ENCODE results near the gene SLC7A1. TPM values are rescaled to one million over a fixed set of nuclear protein-coding genes. Genes with fewer than 3 reads are reported as not detected.

Gene SLC7A1
- total and polyA plus RNA-seq, 3 experiments from 2014 or later: 7.2 to 161 (median 152) TPM

DNA sequence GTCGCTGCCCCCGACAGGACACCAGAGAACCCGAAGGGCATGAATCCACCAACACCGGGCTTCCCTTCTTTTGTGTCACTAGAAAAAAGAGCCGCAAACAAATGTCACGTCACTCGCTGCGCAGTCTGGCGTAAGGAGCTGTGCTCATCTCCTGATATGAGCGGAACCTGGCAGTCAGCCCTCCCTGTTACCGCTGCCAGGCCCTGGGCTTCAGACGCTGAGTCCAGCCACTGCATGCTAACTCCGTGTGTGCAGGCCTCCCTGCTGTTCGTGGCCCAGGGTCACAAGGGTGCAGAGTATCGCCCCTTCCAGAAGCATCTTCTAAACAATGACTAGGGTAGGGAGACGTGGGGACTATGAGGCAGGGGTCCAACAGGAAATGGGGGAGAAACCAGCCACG lies 71.3 kb downstream of the SLC7A1 start:
- Mint-ChIP-seq H3K27ac (no peak overlapping the region), H3K4me3 (no peak overlapping the region), H3K36me3 (peaks cover 1 to 82% (median 17%) of the 10 kb centered on the region in 3 donors), H3K4me1 (peaks cover 0 to 5% (median under 1%) of the 10 kb centered on the region in 3 donors), H3K9me3 (no peaks in the 10 kb centered on the region), H3K27me3 (peaks cover 0 to 1% of the 10 kb centered on the region in 2 donors)
- no peak for DNase-seq
- H3K27ac ChIP-seq (ENCODE audit: low read depth, low read length): no peak overlapping the region
- peaks cover 34% of the 10 kb centered on the region for H3K36me3 ChIP-seq (ENCODE audit: insufficient read depth, low read length)
- no peaks in the 10 kb centered on the region for H3K4me1 ChIP-seq (ENCODE audit: insufficient read depth, low read length)
- H3K4me3 ChIP-seq (ENCODE audit: low read length): no peak overlapping the region
- CTCF ChIA-PET: no interaction called here
- no peaks in the 10 kb centered on the region for H3K27me3 ChIP-seq (ENCODE audit: insufficient read depth, low read length, poor library complexity, severe bottlenecking)
- POLR2A ChIA-PET: no interaction called here
- no peaks in the 10 kb centered on the region for H3K9me3 ChIP-seq (ENCODE audit: low read length)

DNA sequence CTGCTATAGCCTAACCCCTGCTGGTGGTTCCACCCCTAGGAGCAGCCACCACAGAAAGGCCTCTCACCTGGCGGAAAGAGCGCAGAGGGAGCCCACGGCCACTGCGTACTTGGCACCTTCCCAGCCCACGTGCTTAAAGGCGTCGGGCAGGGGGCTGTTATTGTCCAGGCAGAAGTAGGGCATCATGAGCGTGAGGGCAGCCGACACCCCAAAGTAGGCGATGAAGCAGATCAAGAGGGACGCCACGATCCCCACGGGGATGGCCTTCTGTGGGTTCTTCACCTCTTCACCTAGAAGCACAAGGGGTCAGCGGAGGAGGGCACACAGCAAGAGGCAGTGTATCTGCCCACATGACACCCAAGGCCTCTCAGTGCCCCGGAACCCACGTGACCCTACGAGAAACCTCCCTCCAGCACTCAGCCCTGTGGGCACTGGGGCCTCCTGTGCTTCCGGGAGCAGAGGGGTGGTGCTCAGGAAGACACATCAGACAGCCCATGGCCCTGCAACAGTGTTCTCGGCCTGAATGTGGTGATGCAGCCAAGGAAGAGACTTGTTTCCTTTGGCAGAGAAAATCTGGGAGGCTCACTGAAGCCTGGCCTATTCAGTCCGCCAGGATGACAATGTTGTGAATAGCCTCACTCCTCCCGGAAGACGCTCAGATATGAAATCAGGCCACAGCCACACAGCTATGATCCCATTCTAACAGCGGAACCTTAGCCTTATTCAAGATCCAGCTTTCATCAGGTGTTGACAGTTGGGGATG lies 72.1 kb downstream of the SLC7A1 start:
- peaks cover 39% of the 10 kb centered on the region for H3K36me3 ChIP-seq (ENCODE audit: insufficient read depth, low read length)
- CTCF ChIA-PET: interaction anchor here (1.4 kb wide), 1 partner anchor 15 kb away, joined by 8 read pairs; no protein-coding TSS in a partner anchor

DNA sequence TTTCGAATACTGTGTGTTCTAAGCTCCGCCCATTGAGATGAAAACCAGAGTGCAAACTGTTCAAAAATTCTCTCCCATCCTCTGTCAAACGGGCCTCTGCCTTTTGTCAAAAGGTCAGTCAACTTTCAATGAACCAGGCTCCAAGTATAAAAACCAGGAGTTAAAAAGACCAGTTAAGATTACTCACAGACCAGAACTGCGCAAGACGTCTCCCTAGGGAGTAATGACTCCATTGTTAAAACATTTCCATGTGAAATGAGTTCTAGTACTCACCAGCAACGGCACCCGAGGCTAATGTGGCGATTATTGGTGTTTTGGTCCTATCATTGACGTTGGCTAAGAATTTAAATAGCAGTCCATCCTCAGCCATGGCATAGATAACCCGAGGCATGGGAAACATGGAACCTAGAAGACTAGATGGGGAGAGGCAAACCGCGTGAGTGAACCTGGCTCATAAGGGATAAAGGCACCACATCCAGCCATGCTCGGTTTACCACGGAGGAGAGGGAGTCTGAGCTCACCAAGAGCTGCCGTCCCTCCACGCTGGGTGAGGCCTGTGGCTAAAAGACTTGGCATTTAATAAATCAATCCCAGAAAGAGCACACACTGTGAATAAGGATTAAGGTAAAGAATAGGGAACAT lies 73.3 kb downstream of the SLC7A1 start:
- H3K4me1 ChIP-seq (ENCODE audit: insufficient read depth, low read length): no peaks in the 10 kb centered on the region
- H3K27ac ChIP-seq (ENCODE audit: low read depth, low read length): no peak overlapping the region
- H3K36me3 ChIP-seq (ENCODE audit: insufficient read depth, low read length): peaks cover 42% of the 10 kb centered on the region
- no peak overlapping the region for H3K4me3 ChIP-seq (ENCODE audit: low read length)
- CTCF ChIA-PET: interaction anchor here (1.4 kb wide), 1 partner anchor 14 kb away, joined by 8 read pairs; no protein-coding TSS in a partner anchor
- no peak overlapping the region for H3K4me3 Mint-ChIP-seq
- peaks cover 0 to 1% of the 10 kb centered on the region in 2 donors for H3K27me3 Mint-ChIP-seq
- H3K9me3 Mint-ChIP-seq: no peaks in the 10 kb centered on the region
- no peak overlapping the region for H3K27ac Mint-ChIP-seq
- POLR2A ChIA-PET: no interaction called here
- no peak for DNase-seq
- peaks cover 0 to 84% (median 22%) of the 10 kb centered on the region in 3 donors for H3K36me3 Mint-ChIP-seq
- H3K9me3 ChIP-seq (ENCODE audit: low read length): no peaks in the 10 kb centered on the region
- H3K4me1 Mint-ChIP-seq: no peaks in the 10 kb centered on the region
- H3K27me3 ChIP-seq (ENCODE audit: insufficient read depth, low read length, poor library complexity, severe bottlenecking): no peaks in the 10 kb centered on the region

More for the DNA sequence above, 72.1 kb downstream of the SLC7A1 start:
- no peak overlapping the region for H3K4me3 ChIP-seq (ENCODE audit: low read length)
- H3K27ac Mint-ChIP-seq: peak overlapping the region in 1 of 8 donors; percentile 21
- DNase-seq: no peak
- no peaks in the 10 kb centered on the region for H3K9me3 ChIP-seq (ENCODE audit: low read length)
- H3K9me3 Mint-ChIP-seq: no peaks in the 10 kb centered on the region
- H3K27me3 ChIP-seq (ENCODE audit: insufficient read depth, low read length, poor library complexity, severe bottlenecking): no peaks in the 10 kb centered on the region
- no peaks in the 10 kb centered on the region for H3K4me1 Mint-ChIP-seq
- no peaks in the 10 kb centered on the region for H3K4me1 ChIP-seq (ENCODE audit: insufficient read depth, low read length)
- H3K27me3 Mint-ChIP-seq: peaks cover 0 to 1% of the 10 kb centered on the region in 2 donors
- no peak overlapping the region for H3K27ac ChIP-seq (ENCODE audit: low read depth, low read length)
- peaks cover 0 to 84% (median 16%) of the 10 kb centered on the region in 3 donors for H3K36me3 Mint-ChIP-seq
- POLR2A ChIA-PET: no interaction called here
- H3K4me3 Mint-ChIP-seq: no peak overlapping the region

DNA sequence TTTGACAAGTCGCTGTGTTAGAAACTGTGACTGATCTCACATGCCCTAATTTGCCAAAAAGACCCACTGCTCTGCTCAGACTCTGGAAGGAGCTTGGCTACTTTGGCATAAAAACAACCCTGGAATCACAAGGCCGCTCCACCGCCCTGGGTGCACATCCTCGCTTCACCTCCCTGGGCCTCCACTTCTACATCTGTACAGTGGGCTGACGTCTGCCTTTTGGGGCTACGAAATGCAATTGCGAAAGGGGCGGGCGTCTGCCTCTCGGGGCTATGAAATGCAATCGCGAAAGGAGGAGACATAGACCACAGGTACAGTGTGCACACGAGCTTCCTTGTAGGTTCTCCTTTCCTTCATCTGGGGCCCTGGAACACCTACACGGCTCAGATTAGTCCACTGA lies 74.2 kb downstream of the SLC7A1 start:
- no peaks in the 10 kb centered on the region for H3K4me1 ChIP-seq (ENCODE audit: insufficient read depth, low read length)
- no peak overlapping the region for H3K4me3 ChIP-seq (ENCODE audit: low read length)
- Mint-ChIP-seq H3K27me3 (peaks cover 0 to 1% of the 10 kb centered on the region in 2 donors), H3K27ac (no peak overlapping the region), H3K4me3 (no peak overlapping the region), H3K36me3 (peaks cover 0 to 84% (median 19%) of the 10 kb centered on the region in 3 donors), H3K4me1 (no peaks in the 10 kb centered on the region), H3K9me3 (no peaks in the 10 kb centered on the region)
- H3K27ac ChIP-seq (ENCODE audit: low read depth, low read length): no peak overlapping the region
- CTCF ChIA-PET: no interaction called here
- H3K36me3 ChIP-seq (ENCODE audit: insufficient read depth, low read length): peaks cover 40% of the 10 kb centered on the region
- no peaks in the 10 kb centered on the region for H3K9me3 ChIP-seq (ENCODE audit: low read length)
- no peaks in the 10 kb centered on the region for H3K27me3 ChIP-seq (ENCODE audit: insufficient read depth, low read length, poor library complexity, severe bottlenecking)
- no peak for DNase-seq
- POLR2A ChIA-PET: no interaction called here

DNA sequence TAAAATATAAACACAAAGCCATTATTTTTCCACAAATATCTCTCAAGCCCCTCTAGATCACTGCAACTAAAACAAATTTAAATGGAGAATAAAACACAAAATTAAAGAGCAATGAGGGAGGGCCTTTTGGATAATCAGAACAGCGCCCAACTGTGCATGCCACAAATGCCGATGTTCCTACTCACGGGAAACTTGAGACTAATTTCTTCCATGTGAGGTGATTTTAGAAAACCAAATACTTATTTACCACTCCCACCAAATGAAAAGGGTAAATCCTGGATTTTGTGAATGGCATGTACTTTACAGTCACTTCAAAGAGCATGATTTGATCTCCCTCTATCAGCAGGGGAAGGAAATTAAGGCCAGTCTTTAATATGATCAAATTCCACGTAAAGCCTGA lies 74.8 kb downstream of the SLC7A1 start:
- Histone ChIP-seq H3K27me3 (ENCODE audit: insufficient read depth, low read length, poor library complexity, severe bottlenecking) (no peaks in the 10 kb centered on the region), H3K36me3 (ENCODE audit: insufficient read depth, low read length) (peaks cover 40% of the 10 kb centered on the region), H3K4me1 (ENCODE audit: insufficient read depth, low read length) (no peaks in the 10 kb centered on the region), H3K27ac (ENCODE audit: low read depth, low read length) (no peak overlapping the region), H3K9me3 (ENCODE audit: low read length) (no peaks in the 10 kb centered on the region), H3K4me3 (ENCODE audit: low read length) (no peak overlapping the region)
- no peak for DNase-seq
- no peaks in the 10 kb centered on the region for H3K4me1 Mint-ChIP-seq
- peaks cover 0 to 91% (median 22%) of the 10 kb centered on the region in 3 donors for H3K36me3 Mint-ChIP-seq
- ChIA-PET POLR2A (no interaction called here), CTCF (no interaction called here)
- no peak overlapping the region for H3K4me3 Mint-ChIP-seq
- no peaks in the 10 kb centered on the region for H3K9me3 Mint-ChIP-seq
- H3K27me3 Mint-ChIP-seq: peaks cover 0 to 1% of the 10 kb centered on the region in 2 donors
- H3K27ac Mint-ChIP-seq: no peak overlapping the region

DNA sequence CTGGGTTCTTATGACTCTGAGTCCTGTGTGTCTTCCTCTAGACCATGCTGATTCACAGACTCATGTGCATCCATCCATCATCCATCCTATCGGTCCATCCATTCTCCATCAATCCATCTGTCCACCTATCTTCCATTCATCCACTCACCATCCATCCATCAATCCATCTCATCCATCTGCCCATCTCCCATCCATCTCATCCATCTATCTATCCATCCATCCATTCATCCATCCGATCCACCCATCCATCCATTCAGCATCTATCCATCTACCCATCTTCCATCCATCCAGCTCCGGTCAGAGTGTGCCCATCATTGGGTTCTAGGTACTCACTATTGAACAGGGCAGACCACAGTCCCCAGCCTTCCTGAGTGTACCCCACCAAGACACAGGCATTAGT lies 75.6 kb downstream of the SLC7A1 start:
- H3K4me3 Mint-ChIP-seq: no peak overlapping the region
- peaks cover 0 to 91% (median 22%) of the 10 kb centered on the region in 3 donors for H3K36me3 Mint-ChIP-seq
- DNase-seq: no peak
- peaks cover 40% of the 10 kb centered on the region for H3K36me3 ChIP-seq (ENCODE audit: insufficient read depth, low read length)
- H3K27me3 ChIP-seq (ENCODE audit: insufficient read depth, low read length, poor library complexity, severe bottlenecking): no peaks in the 10 kb centered on the region
- no peak overlapping the region for H3K27ac ChIP-seq (ENCODE audit: low read depth, low read length)
- H3K9me3 ChIP-seq (ENCODE audit: low read length): no peaks in the 10 kb centered on the region
- peaks cover 0 to 1% of the 10 kb centered on the region in 2 donors for H3K27me3 Mint-ChIP-seq
- H3K4me1 Mint-ChIP-seq: no peaks in the 10 kb centered on the region
- H3K4me3 ChIP-seq (ENCODE audit: low read length): no peak overlapping the region
- H3K27ac Mint-ChIP-seq: peak overlapping the region in 1 of 8 donors; percentile 13
- ChIA-PET CTCF (interaction anchor here (3.6 kb wide), 1 partner anchor 12 kb away, joined by 27 read pairs; no protein-coding TSS in a partner anchor), POLR2A (no interaction called here)
- no peaks in the 10 kb centered on the region for H3K4me1 ChIP-seq (ENCODE audit: insufficient read depth, low read length)
- no peaks in the 10 kb centered on the region for H3K9me3 Mint-ChIP-seq

DNA sequence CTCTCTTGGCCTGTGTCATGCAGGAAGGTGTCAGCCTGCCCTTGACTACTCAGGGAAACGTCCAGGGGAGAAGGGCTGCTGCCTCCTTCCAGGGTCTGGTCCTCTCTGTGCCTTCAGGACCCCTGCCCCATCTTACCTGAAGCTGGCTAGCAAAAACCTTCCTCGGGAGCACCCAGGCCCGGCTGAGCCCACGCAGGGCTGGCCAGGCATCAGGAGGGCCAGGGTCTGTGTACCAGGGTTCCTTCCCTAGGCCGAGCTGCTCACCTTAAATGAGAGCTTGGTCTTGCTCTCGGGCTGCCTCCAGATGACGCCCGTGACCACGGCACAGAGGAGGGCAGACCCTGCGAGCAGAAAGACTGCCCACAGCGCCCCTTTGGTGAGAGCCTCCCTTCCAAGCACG lies 78.6 kb downstream of the SLC7A1 start:
- peaks cover 0 to 89% (median 27%) of the 10 kb centered on the region in 3 donors for H3K36me3 Mint-ChIP-seq
- no peaks in the 10 kb centered on the region for H3K27me3 ChIP-seq (ENCODE audit: insufficient read depth, low read length, poor library complexity, severe bottlenecking)
- H3K9me3 ChIP-seq (ENCODE audit: low read length): no peaks in the 10 kb centered on the region
- no peak overlapping the region for H3K4me3 Mint-ChIP-seq
- no peaks in the 10 kb centered on the region for H3K4me1 ChIP-seq (ENCODE audit: insufficient read depth, low read length)
- H3K4me1 Mint-ChIP-seq: no peaks in the 10 kb centered on the region
- no peak overlapping the region for H3K27ac Mint-ChIP-seq
- ChIA-PET CTCF (interaction anchor here (3.6 kb wide), 1 partner anchor 9 kb away, joined by 27 read pairs; no protein-coding TSS in a partner anchor), POLR2A (no interaction called here)
- no peak overlapping the region for H3K4me3 ChIP-seq (ENCODE audit: low read length)
- H3K36me3 ChIP-seq (ENCODE audit: insufficient read depth, low read length): peaks cover 27% of the 10 kb centered on the region
- H3K9me3 Mint-ChIP-seq: no peaks in the 10 kb centered on the region
- H3K27ac ChIP-seq (ENCODE audit: low read depth, low read length): no peak overlapping the region
- H3K27me3 Mint-ChIP-seq: peaks cover 0 to 1% of the 10 kb centered on the region in 2 donors
- no peak for DNase-seq

DNA sequence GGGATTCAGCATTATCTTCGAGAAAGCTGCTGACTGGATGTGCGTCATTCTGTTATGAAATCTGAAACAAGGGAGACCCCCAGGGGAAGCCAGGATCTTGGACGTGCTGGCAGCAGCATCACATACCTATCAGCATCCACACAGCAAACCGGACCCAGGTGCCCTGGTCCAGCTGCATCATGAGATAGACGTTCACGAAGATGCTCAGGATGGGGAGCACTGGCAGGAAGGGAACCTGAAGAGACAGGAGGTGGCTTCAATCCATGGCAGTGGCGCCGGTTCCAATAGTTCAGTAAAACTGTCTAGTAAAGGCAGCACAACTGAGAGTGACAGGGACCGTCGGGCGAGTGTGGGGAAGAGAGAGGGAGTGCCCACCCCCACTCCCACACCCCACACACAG lies 79.5 kb downstream of the SLC7A1 start:
- Histone ChIP-seq H3K27ac (ENCODE audit: low read depth, low read length) (no peak overlapping the region), H3K9me3 (ENCODE audit: low read length) (no peaks in the 10 kb centered on the region), H3K4me3 (ENCODE audit: low read length) (no peak overlapping the region), H3K36me3 (ENCODE audit: insufficient read depth, low read length) (peaks cover 22% of the 10 kb centered on the region), H3K27me3 (ENCODE audit: insufficient read depth, low read length, poor library complexity, severe bottlenecking) (no peaks in the 10 kb centered on the region), H3K4me1 (ENCODE audit: insufficient read depth, low read length) (no peaks in the 10 kb centered on the region)
- ChIA-PET CTCF (no interaction called here), POLR2A (no interaction called here)
- H3K9me3 Mint-ChIP-seq: no peaks in the 10 kb centered on the region
- no peak for DNase-seq
- H3K4me3 Mint-ChIP-seq: no peak overlapping the region
- no peaks in the 10 kb centered on the region for H3K4me1 Mint-ChIP-seq
- peaks cover 0 to 88% (median 27%) of the 10 kb centered on the region in 3 donors for H3K36me3 Mint-ChIP-seq
- H3K27ac Mint-ChIP-seq: peak overlapping the region in 1 of 8 donors; percentile 38
- H3K27me3 Mint-ChIP-seq: peaks cover 0 to 1% of the 10 kb centered on the region in 2 donors

Measured in CD8-positive, alpha-beta memory T cell (primary cell).